ENCODE data around the gene CACNG7. TPM values are rescaled to one million over a fixed set of nuclear protein-coding genes. Genes with fewer than 3 reads are reported as not detected.

CACNG7 gene
- total RNA-seq, 2 experiments from 2014 or later: not detected

GRCh38 chr19:53960886-53961285 is 51.8 kb downstream of the CACNG7 start:
- Mint-ChIP-seq H3K4me1 (ENCODE audit: low read depth) (peaks cover 2% of the 10 kb centered on the region), H3K27me3 (peaks cover 67% of the 10 kb centered on the region), H3K27ac (no peak overlapping the region), H3K9me3 (no peaks in the 10 kb centered on the region), H3K36me3 (ENCODE audit: low read depth) (no peaks in the 10 kb centered on the region), H3K4me3 (no peak overlapping the region)
- DNase-seq (no peak), ATAC-seq (no peak)
- ChIA-PET POLR2A (no interaction called here), CTCF (no interaction called here)
- intact Hi-C loops (cut with micrococcal nuclease): no loop called here
- TF ChIP-seq, protein P1, sequence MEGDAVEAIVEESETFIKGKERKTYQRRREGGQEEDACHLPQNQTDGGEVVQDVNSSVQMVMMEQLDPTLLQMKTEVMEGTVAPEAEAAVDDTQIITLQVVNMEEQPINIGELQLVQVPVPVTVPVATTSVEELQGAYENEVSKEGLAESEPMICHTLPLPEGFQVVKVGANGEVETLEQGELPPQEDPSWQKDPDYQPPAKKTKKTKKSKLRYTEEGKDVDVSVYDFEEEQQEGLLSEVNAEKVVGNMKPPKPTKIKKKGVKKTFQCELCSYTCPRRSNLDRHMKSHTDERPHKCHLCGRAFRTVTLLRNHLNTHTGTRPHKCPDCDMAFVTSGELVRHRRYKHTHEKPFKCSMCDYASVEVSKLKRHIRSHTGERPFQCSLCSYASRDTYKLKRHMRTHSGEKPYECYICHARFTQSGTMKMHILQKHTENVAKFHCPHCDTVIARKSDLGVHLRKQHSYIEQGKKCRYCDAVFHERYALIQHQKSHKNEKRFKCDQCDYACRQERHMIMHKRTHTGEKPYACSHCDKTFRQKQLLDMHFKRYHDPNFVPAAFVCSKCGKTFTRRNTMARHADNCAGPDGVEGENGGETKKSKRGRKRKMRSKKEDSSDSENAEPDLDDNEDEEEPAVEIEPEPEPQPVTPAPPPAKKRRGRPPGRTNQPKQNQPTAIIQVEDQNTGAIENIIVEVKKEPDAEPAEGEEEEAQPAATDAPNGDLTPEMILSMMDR (IDR thresholded peaks at IDR 0.05): no peak

- Mint-ChIP-seq H3K4me3 (no peak overlapping the region), H3K4me1 (ENCODE audit: low read depth) (peaks cover 2% of the 10 kb centered on the region), H3K9me3 (no peaks in the 10 kb centered on the region), H3K36me3 (ENCODE audit: low read depth) (no peaks in the 10 kb centered on the region), H3K27me3 (peaks cover 67% of the 10 kb centered on the region), H3K27ac (no peak overlapping the region)
- ChIA-PET POLR2A (no interaction called here), CTCF (no interaction called here)
- TF ChIP-seq, protein P1 (IDR thresholded peaks at IDR 0.05): no peak
- intact Hi-C loops (cut with micrococcal nuclease): no loop called here
- no peak for ATAC-seq
- DNase-seq: no peak
Observed at GRCh38 chr19:53961523-53962356, 52.7 kb downstream of the CACNG7 start.

DNA sequence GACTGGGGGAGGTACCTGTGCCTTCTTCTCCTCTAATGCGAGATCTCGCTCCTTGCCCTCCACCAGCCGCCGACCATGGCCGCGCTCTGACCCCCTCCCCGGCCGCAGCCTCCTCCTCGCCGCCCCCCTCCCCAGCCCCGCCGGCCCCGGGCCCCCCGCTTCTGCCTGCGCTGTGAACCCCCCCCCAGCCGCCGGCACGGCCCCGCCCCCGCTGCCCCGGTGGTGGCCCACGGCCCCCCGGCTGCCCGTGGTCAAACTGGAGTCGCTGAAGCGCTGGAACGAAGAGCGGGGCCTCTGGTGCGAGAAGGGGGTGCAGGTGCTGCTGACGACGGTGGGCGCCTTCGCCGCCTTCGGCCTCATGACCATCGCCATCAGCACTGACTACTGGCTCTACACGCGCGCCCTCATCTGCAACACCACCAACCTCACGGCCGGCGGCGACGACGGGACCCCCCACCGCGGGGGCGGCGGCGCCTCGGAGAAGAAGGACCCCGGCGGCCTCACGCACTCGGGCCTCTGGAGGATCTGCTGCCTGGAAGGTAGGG is 53.9 kb downstream of the CACNG7 start, which contains the start of gene CACNG8:
CACNG8 (plus strand) TSS at position 51 of the 545 bp plus-strand sequence.
- CTCF ChIA-PET: no interaction called here
- no peak for DNase-seq
- peaks cover 2% of the 10 kb centered on the region for H3K4me1 Mint-ChIP-seq (ENCODE audit: low read depth)
- TF ChIP-seq, protein P1 (IDR thresholded peaks at IDR 0.05): no peak
- no peak within 1 kb of the TSS for H3K27ac Mint-ChIP-seq
- no peak for ATAC-seq
- POLR2A ChIA-PET: no interaction called here
- no peaks in the 10 kb centered on the region for H3K36me3 Mint-ChIP-seq (ENCODE audit: low read depth)
- peaks cover 58% of the 10 kb centered on the region for H3K27me3 Mint-ChIP-seq
- intact Hi-C loops (cut with micrococcal nuclease): no loop called here
- H3K4me3 Mint-ChIP-seq: no peak within 1 kb of the TSS
- no peaks in the 10 kb centered on the region for H3K9me3 Mint-ChIP-seq

DNA sequence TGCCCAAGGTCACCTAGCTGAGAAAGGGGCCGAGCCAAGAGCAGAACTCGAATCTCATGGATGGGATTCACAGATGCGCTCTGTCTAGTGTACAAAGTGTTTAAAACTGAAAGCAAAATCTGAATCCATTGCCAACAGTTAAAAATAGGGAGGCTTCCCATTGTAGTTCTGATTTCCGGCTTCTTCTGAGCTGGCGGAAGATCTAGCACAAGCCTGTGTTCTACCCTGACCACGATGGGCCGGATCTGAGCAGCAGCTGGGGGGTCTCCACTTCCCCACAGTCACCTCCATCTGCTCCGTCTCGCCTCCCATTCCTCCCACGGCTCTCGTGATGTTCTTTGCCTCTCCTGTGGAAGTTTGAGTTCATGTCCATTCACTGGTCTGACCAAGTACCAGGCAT is 56.0 kb downstream of the CACNG7 start:
- no peak for DNase-seq
- TF ChIP-seq, protein P1 (IDR thresholded peaks at IDR 0.05): no peak
- no peaks in the 10 kb centered on the region for H3K4me1 Mint-ChIP-seq (ENCODE audit: low read depth)
- no peaks in the 10 kb centered on the region for H3K36me3 Mint-ChIP-seq (ENCODE audit: low read depth)
- no peaks in the 10 kb centered on the region for H3K9me3 Mint-ChIP-seq
- intact Hi-C loops (cut with micrococcal nuclease): no loop called here
- H3K27ac Mint-ChIP-seq: no peak overlapping the region
- CTCF ChIA-PET: no interaction called here
- POLR2A ChIA-PET: no interaction called here
- H3K4me3 Mint-ChIP-seq: no peak overlapping the region
- no peak for ATAC-seq
- H3K27me3 Mint-ChIP-seq: peaks cover 47% of the 10 kb centered on the region

DNA sequence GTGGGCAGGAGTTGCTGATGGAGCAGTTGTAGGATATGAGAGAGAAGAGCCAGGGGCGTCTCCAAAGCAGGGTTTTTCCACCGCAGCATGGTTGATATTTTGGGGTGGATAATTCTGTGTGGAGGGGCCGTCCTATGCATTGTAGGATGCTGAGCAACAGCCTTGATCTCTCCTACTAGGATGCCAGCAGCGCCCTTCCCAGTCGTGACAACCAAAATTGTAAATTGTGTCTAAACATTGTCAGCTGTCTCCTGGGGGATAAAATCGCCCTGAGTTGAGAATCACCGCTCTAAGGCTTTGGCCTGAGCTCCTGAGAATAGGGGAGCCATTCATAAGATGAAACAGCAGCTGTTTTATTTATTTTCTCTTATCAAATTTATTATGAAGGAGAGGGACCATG is 57.9 kb downstream of the CACNG7 start:
- intact Hi-C loops (cut with micrococcal nuclease): no loop called here
- Mint-ChIP-seq H3K27ac (no peak overlapping the region), H3K27me3 (peaks cover 33% of the 10 kb centered on the region), H3K4me3 (no peak overlapping the region), H3K36me3 (ENCODE audit: low read depth) (no peaks in the 10 kb centered on the region), H3K9me3 (no peaks in the 10 kb centered on the region), H3K4me1 (ENCODE audit: low read depth) (no peaks in the 10 kb centered on the region)
- TF ChIP-seq, protein P1 (IDR thresholded peaks at IDR 0.05): no peak
- ATAC-seq (no peak), DNase-seq (no peak)
- ChIA-PET CTCF (interaction anchor here (1.3 kb wide), 1 partner anchor 65 kb away, joined by 3 read pairs; no protein-coding TSS in a partner anchor), POLR2A (interaction anchor here (0.6 kb wide), 1 partner anchor 1932 kb away, joined by 3 read pairs; no protein-coding TSS in a partner anchor)

Data from activated CD8-positive, alpha-beta T cell treated with anti-CD3 and anti-CD28 coated beads for 36 hours (primary cell).